GM20000 (cell line): ENCODE results near the gene RABGAP1L.

Source experiments
- DNase-seq: peaks from one replicate; pipeline ENCODE4 v3.0.0; 2012; ENCODE audit warnings: low spot score
- TF ChIP-seq, protein P1 (sequence below): IDR thresholded peaks from 2 replicates; pipeline ENCODE4 v1.5.1; 2012; ENCODE audit warnings: mild to moderate bottlenecking, control low read depth; ENCODE audit errors: extremely low read depth, missing control alignments

The RABGAP1L gene

DNA sequence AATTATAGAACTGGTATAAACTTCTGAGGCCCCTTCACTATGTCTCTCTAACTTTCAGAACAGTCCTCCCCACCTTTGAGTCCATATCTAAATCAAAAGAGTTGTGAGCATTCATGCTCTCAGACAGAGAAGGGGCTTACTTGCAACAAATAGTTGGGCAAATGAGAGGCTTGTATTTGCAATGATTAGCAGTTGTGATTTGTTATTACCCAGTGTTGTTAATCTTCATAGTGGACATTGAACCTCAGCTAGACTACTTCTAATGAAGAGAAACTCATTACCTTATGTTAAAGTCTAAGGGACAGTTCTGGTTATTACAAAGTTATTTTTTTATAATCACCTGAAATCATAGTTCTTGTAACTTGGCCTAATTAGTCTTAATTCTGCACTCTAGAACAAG is 114.5 kb downstream of the RABGAP1L start:
- DNase-seq: no peak
- TF ChIP-seq, protein P1, sequence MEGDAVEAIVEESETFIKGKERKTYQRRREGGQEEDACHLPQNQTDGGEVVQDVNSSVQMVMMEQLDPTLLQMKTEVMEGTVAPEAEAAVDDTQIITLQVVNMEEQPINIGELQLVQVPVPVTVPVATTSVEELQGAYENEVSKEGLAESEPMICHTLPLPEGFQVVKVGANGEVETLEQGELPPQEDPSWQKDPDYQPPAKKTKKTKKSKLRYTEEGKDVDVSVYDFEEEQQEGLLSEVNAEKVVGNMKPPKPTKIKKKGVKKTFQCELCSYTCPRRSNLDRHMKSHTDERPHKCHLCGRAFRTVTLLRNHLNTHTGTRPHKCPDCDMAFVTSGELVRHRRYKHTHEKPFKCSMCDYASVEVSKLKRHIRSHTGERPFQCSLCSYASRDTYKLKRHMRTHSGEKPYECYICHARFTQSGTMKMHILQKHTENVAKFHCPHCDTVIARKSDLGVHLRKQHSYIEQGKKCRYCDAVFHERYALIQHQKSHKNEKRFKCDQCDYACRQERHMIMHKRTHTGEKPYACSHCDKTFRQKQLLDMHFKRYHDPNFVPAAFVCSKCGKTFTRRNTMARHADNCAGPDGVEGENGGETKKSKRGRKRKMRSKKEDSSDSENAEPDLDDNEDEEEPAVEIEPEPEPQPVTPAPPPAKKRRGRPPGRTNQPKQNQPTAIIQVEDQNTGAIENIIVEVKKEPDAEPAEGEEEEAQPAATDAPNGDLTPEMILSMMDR: no peak

DNA sequence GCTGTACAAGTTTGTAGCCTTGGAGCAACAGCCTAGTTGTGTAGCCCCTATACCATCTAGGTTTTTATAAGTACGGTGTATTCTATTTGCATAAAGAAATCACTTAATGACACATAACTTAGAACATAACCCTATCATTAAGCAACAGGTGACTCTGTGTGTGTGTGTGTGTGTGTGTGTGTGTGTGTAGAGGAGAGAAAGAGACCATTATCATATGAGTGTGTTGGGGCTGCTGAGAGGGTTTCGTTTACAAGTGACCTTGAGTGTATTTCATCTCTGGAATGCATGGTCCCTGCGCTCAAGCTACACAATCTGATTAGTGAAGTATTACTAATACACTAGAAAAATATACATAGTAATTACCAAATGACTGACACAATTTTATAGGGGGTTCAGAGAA is 115.1 kb downstream of the RABGAP1L start:
- TF ChIP-seq, protein P1: no peak
- no peak for DNase-seq

DNA sequence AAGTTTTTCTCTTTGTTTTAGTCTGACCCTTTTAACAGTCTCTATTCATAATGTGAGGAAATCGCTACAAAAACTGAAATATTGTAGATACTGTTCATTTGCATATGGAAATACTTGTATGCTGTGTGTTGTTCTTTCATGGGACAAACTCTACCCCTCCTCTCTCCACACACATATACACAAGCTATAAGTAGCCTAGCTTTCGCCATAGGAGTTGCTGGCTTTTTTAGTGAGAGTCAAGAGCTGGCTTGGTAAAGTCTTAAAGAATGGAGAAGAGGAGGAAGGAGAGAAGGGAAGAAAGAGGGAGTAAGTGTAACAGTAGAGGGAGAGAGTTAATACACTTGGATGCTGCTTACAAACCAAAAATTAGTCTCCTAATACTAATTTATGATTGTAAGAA is 115.6 kb downstream of the RABGAP1L start:
- DNase-seq: no peak
- TF ChIP-seq, protein P1: no peak

DNA sequence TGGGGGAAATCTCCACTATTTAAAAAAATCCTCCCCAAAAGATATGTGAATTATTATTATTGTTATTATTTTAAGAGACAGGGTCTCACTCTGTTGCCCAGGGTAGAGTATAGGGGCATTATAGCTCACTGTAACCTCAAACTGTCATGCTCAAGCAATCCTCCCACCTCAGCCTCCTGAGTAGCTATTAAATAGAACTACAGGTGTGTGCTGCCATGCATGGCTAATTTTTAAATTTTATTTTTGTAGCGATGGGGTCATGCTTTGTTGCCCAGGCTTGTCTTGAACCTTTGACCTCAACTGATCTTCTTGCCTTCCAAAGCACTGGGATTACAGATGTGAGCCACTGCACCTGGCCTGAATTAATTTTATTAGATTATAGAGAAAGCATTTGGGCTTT is 116.8 kb downstream of the RABGAP1L start:
- DNase-seq: no peak
- TF ChIP-seq, protein P1: no peak

DNA sequence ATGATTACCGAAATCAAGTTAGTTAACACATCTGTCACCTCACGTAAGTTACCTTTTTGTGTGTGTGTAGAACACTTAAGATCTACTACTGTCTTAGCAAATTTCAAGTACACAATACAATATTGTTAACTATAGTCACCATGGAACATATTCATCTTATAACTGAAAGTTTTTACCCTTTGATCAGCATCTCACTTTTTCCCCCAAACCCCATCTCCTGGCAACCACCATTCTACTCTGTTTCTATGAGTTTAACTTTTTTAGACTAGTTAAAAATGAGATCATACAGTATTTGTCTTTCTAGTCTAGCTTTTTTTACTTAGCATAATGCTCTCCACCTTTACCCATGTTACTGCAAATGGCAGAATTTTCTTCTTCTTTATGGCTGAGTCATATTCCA is 124.7 kb downstream of the RABGAP1L start:
- no peak for DNase-seq
- TF ChIP-seq, protein P1: no peak

DNA sequence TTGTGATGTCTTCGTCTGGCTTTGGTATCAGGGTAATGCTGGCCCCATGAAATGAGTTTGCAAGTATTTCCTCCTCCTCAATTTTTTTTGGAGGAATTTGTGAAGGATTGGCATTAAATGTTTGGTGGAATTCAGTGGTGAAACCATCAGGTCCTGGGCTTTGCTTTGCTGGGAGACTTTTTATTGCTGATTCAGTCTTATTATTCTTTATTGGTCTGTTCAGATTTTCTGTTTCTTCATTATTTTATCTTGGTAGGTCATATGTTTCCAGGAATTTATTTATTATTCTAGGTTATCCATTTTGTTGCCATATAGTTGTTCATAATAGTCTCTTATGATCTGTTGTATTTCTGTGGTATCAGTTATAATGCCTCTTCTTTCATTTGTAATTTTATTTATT is 126.7 kb downstream of the RABGAP1L start:
- TF ChIP-seq, protein P1: no peak
- no peak for DNase-seq

DNA sequence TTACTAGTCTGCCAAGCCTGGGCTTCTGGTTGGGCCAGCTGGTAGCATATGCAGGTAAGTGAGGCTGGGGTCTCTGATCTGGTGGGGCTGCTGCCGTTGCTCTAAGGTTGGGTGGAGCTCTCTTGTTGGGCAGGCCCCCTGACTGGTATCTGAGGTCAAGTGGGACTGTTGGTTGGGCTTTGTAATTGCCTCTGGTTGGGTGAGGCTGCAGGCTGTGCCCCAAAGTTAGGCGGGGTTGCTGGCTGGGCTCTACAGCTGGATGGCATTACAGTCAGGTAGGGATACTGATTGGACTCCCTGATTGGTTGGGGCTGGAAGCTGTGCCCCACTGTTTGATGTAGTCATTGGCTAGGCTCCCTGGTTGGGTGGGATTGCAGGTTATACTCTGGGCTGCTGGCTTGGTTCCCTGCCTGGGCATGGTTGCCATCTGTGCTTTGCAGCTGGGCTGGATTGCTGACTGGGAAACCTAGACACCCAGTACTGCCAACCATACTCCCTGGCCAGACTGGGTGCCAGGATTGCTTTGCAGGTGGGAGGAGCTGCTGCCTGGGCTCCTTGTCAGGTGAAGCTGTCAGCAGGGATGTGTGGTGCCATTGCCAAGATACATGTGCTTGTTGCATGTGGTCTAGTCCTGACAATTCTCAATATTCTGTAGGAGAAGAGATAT is 130.5 kb downstream of the RABGAP1L start:
- TF ChIP-seq, protein P1: no peak
- no peak for DNase-seq
